ENCODE data around the gene NKAPD1. TPM values are rescaled to one million over a fixed set of nuclear protein-coding genes. Genes with fewer than 3 reads are reported as not detected.

Gene NKAPD1
- total and polyA plus RNA-seq, 2 of the 13 experiments (the other 11 are each of a cell fraction or from before 2014, with no cell fraction given): 11.2 to 22.5 TPM

DNA sequence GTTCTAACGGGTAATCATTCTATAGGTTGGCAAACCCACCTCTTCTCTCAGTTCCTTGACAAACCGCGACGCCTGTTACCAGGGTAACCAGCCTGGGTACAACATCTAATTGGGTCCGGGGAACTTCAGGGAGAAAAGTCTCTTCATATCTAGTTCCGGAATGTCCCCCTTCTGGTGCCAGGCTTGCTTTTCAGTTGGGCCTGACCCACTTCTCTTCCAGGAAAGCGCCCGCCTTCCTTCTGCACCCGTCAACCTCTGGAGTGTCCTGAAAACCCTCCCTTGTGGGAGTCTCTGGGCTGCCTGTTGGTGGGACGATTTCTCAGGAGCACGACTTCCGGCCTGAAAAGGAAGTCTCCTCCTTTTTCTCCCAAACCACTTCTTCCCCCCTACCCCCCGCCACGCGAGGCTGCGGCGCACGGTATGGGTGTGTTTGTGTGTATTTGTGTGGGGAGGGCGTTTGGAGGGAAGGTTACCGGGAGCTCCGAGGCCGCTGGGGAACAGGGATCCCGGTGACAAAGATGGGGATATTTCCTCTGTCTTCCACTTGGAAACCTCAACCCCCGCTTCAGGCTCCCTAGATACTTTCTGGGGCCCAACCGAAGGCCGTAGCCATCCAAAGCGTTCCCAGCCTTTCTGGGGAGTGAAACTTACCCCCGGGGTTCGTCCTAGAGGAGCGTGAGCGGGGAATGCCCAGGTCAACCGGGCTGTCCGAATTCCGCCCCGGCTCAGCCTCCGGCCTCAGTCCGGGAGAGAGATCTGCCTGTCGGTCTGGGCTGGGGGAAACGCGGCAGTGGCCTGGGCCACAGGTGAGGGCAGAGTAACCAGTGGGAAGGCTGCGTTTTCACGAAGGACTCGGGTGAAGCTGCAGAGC, at the start of gene NKAPD1, which contains the start of gene PIH1D2 (continued):
- TF ChIP-seq ZNF367 (CRISPR knock-in tag; IDR thresholded peaks at IDR 0.05; ENCODE audit: borderline replicate concordance) (no peak), ZNF264 (CRISPR knock-in tag; IDR thresholded peaks at IDR 0.05) (no peak), ZNF253 (CRISPR knock-in tag; IDR thresholded peaks at IDR 0.05; ENCODE audit: borderline replicate concordance) (no peak), SP2 (CRISPR knock-in tag; IDR thresholded peaks at IDR 0.05) (no peak; the same call in 1 of the 2 replicates), TEAD3 (CRISPR knock-in tag; optimal IDR thresholded peaks at IDR 0.05; ENCODE audit: borderline replicate concordance) (peak; percentile 38), ZSCAN9 (CRISPR knock-in tag; IDR thresholded peaks at IDR 0.05; ENCODE audit: borderline replicate concordance) (no peak; the same call in 1 of the 2 replicates), ZBTB8A (CRISPR knock-in tag; IDR thresholded peaks at IDR 0.05; ENCODE audit: borderline replicate concordance, low read depth) (no peak), SIX1 (CRISPR knock-in tag; IDR thresholded peaks at IDR 0.05; ENCODE audit: borderline replicate concordance) (no peak), TBP (CRISPR knock-in tag; IDR thresholded peaks at IDR 0.05) (no peak), FOXO1 (CRISPR knock-in tag; IDR thresholded peaks at IDR 0.05) (0 out of 2 replicates have a peak, but pooled peaks have one; percentile 8), ZNF7 (CRISPR knock-in tag; IDR thresholded peaks at IDR 0.05) (no peak), ZNF556 (CRISPR knock-in tag; IDR thresholded peaks at IDR 0.05; ENCODE audit: borderline replicate concordance) (no peak), PRMT3 (CRISPR knock-in tag; IDR thresholded peaks at IDR 0.05; ENCODE audit: borderline replicate concordance, low read depth) (0 out of 2 replicates have a peak, but pooled peaks have one; percentile 65), AHR (CRISPR knock-in tag; IDR thresholded peaks at IDR 0.05) (no peak; the same call in 1 of the 2 replicates)
- TF ChIP-seq, protein P1, sequence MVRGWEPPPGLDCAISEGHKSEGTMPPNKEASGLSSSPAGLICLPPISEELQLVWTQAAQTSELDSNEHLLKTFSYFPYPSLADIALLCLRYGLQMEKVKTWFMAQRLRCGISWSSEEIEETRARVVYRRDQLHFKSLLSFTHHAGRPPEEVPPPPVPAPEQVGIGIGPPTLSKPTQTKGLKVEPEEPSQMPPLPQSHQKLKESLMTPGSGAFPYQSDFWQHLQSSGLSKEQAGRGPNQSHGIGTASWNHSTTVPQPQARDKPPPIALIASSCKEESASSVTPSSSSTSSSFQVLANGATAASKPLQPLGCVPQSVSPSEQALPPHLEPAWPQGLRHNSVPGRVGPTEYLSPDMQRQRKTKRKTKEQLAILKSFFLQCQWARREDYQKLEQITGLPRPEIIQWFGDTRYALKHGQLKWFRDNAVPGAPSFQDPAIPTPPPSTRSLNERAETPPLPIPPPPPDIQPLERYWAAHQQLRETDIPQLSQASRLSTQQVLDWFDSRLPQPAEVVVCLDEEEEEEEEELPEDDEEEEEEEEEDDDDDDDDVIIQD (CRISPR knock-in tag; IDR thresholded peaks at IDR 0.05; ENCODE audit: low read depth): no peak
- TF ChIP-seq, protein P2, sequence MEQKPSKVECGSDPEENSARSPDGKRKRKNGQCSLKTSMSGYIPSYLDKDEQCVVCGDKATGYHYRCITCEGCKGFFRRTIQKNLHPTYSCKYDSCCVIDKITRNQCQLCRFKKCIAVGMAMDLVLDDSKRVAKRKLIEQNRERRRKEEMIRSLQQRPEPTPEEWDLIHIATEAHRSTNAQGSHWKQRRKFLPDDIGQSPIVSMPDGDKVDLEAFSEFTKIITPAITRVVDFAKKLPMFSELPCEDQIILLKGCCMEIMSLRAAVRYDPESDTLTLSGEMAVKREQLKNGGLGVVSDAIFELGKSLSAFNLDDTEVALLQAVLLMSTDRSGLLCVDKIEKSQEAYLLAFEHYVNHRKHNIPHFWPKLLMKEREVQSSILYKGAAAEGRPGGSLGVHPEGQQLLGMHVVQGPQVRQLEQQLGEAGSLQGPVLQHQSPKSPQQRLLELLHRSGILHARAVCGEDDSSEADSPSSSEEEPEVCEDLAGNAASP (CRISPR knock-in tag; IDR thresholded peaks at IDR 0.05; ENCODE audit: borderline replicate concordance): no peak
- TF ChIP-seq, protein P3, sequence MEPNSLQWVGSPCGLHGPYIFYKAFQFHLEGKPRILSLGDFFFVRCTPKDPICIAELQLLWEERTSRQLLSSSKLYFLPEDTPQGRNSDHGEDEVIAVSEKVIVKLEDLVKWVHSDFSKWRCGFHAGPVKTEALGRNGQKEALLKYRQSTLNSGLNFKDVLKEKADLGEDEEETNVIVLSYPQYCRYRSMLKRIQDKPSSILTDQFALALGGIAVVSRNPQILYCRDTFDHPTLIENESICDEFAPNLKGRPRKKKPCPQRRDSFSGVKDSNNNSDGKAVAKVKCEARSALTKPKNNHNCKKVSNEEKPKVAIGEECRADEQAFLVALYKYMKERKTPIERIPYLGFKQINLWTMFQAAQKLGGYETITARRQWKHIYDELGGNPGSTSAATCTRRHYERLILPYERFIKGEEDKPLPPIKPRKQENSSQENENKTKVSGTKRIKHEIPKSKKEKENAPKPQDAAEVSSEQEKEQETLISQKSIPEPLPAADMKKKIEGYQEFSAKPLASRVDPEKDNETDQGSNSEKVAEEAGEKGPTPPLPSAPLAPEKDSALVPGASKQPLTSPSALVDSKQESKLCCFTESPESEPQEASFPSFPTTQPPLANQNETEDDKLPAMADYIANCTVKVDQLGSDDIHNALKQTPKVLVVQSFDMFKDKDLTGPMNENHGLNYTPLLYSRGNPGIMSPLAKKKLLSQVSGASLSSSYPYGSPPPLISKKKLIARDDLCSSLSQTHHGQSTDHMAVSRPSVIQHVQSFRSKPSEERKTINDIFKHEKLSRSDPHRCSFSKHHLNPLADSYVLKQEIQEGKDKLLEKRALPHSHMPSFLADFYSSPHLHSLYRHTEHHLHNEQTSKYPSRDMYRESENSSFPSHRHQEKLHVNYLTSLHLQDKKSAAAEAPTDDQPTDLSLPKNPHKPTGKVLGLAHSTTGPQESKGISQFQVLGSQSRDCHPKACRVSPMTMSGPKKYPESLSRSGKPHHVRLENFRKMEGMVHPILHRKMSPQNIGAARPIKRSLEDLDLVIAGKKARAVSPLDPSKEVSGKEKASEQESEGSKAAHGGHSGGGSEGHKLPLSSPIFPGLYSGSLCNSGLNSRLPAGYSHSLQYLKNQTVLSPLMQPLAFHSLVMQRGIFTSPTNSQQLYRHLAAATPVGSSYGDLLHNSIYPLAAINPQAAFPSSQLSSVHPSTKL (CRISPR knock-in tag; IDR thresholded peaks at IDR 0.05): peak; percentile 35; the same call in 1 of the 2 replicates
- TF ChIP-seq, protein P4, sequence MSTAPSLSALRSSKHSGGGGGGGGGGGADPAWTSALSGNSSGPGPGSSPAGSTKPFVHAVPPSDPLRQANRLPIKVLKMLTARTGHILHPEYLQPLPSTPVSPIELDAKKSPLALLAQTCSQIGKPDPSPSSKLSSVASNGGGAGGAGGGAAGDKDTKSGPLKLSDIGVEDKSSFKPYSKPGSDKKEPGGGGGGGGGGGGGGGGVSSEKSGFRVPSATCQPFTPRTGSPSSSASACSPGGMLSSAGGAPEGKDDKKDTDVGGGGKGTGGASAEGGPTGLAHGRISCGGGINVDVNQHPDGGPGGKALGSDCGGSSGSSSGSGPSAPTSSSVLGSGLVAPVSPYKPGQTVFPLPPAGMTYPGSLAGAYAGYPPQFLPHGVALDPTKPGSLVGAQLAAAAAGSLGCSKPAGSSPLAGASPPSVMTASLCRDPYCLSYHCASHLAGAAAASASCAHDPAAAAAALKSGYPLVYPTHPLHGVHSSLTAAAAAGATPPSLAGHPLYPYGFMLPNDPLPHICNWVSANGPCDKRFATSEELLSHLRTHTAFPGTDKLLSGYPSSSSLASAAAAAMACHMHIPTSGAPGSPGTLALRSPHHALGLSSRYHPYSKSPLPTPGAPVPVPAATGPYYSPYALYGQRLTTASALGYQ (CRISPR knock-in tag; IDR thresholded peaks at IDR 0.05): no peak
- TF ChIP-seq, protein P5, sequence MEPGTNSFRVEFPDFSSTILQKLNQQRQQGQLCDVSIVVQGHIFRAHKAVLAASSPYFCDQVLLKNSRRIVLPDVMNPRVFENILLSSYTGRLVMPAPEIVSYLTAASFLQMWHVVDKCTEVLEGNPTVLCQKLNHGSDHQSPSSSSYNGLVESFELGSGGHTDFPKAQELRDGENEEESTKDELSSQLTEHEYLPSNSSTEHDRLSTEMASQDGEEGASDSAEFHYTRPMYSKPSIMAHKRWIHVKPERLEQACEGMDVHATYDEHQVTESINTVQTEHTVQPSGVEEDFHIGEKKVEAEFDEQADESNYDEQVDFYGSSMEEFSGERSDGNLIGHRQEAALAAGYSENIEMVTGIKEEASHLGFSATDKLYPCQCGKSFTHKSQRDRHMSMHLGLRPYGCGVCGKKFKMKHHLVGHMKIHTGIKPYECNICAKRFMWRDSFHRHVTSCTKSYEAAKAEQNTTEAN (CRISPR knock-in tag; conservative IDR thresholded peaks at IDR 0.05): no peak
